Measurements from ENCODE around the gene EFCAB5. TPM values are rescaled to one million over a fixed set of nuclear protein-coding genes. Genes with fewer than 3 reads are reported as not detected.

EFCAB5 gene
- total RNA-seq, 2 donors from 2014 or later, result not detected

- Mint-ChIP-seq H3K27me3 (ENCODE audit: insufficient read depth) (peaks cover 1% of the 10 kb centered on the region), H3K9me3 (peaks cover 25% of the 10 kb centered on the region), H3K27ac (no peak overlapping the region), H3K4me1 (no peaks in the 10 kb centered on the region), H3K36me3 (ENCODE audit: low read depth) (no peaks in the 10 kb centered on the region), H3K4me3 (no peak overlapping the region)
- no peak for DNase-seq
- no peaks in the 10 kb centered on the region for H3K4me1 ChIP-seq (ENCODE audit: control insufficient read depth, insufficient read depth, low read length)
- no peaks in the 10 kb centered on the region for H3K36me3 ChIP-seq (ENCODE audit: control insufficient read depth, insufficient read depth, low read length)
- no peak overlapping the region for H3K9ac ChIP-seq (ENCODE audit: extremely low read depth, low read length, poor library complexity, severe bottlenecking)
- TF ChIP-seq CTCF (conservative IDR thresholded peaks at IDR 0.05), result no peak
- no peaks in the 10 kb centered on the region for H3K27me3 ChIP-seq (ENCODE audit: control insufficient read depth, insufficient read depth, low read length, poor library complexity, severe bottlenecking)
- WGBS, 2 experiments (ENCODE audit: insufficient coverage in 1 of 2, insufficient read length in 1 of 2), result 92 to 93% methylated on average over 2 to 4 of the region's 4 CpGs
- H3K27ac ChIP-seq (ENCODE audit: low read depth, low read length), result no peak overlapping the region
- peaks cover 13% of the 10 kb centered on the region for H3K9me3 ChIP-seq (ENCODE audit: control insufficient read depth, low read length)
- H3K4me3 ChIP-seq (ENCODE audit: low read length), result no peak overlapping the region
Measured at GRCh38 chr17:29958947-29959657, 17.7 kb downstream of the EFCAB5 start.

- Histone ChIP-seq H3K36me3 (ENCODE audit: control insufficient read depth, insufficient read depth, low read length) (no peaks in the 10 kb centered on the region), H3K27ac (ENCODE audit: low read depth, low read length) (no peak overlapping the region), H3K4me3 (ENCODE audit: low read length) (no peak overlapping the region), H3K9ac (ENCODE audit: extremely low read depth, low read length, poor library complexity, severe bottlenecking) (no peak overlapping the region), H3K4me1 (ENCODE audit: control insufficient read depth, insufficient read depth, low read length) (no peaks in the 10 kb centered on the region), H3K27me3 (ENCODE audit: control insufficient read depth, insufficient read depth, low read length, poor library complexity, severe bottlenecking) (no peaks in the 10 kb centered on the region), H3K9me3 (ENCODE audit: control insufficient read depth, low read length) (peaks cover 6% of the 10 kb centered on the region)
- no peak for TF ChIP-seq CTCF (conservative IDR thresholded peaks at IDR 0.05)
- H3K9me3 Mint-ChIP-seq, result peaks cover 22% of the 10 kb centered on the region
- H3K27ac Mint-ChIP-seq, result peak overlapping the region; percentile 37
- H3K4me1 Mint-ChIP-seq, result no peaks in the 10 kb centered on the region
- peaks cover 3% of the 10 kb centered on the region for H3K27me3 Mint-ChIP-seq (ENCODE audit: insufficient read depth)
- no peak overlapping the region for H3K4me3 Mint-ChIP-seq
- H3K36me3 Mint-ChIP-seq (ENCODE audit: low read depth), result no peaks in the 10 kb centered on the region
- WGBS, 2 experiments (ENCODE audit: insufficient coverage in 1 of 2, insufficient read length in 1 of 2), result 82 to 94% methylated on average over 2 to 4 of the region's 4 CpGs
- no peak for DNase-seq
Measured at GRCh38 chr17:29959658-29960337, 18.4 kb downstream of the EFCAB5 start.

GRCh38 chr17:29962656-29963055 lies 21.2 kb downstream of the EFCAB5 start:
- peaks cover 12% of the 10 kb centered on the region for H3K9me3 Mint-ChIP-seq
- WGBS, 2 experiments (ENCODE audit: insufficient coverage in 1 of 2, insufficient read length in 1 of 2), result 100% methylated on average over 1 of the region's 2 CpGs
- no peaks in the 10 kb centered on the region for H3K4me1 Mint-ChIP-seq
- Histone ChIP-seq H3K4me1 (ENCODE audit: control insufficient read depth, insufficient read depth, low read length) (no peaks in the 10 kb centered on the region), H3K9me3 (ENCODE audit: control insufficient read depth, low read length) (no peaks in the 10 kb centered on the region), H3K9ac (ENCODE audit: extremely low read depth, low read length, poor library complexity, severe bottlenecking) (no peak overlapping the region), H3K27ac (ENCODE audit: low read depth, low read length) (no peak overlapping the region), H3K27me3 (ENCODE audit: control insufficient read depth, insufficient read depth, low read length, poor library complexity, severe bottlenecking) (no peaks in the 10 kb centered on the region), H3K36me3 (ENCODE audit: control insufficient read depth, insufficient read depth, low read length) (no peaks in the 10 kb centered on the region), H3K4me3 (ENCODE audit: low read length) (no peak overlapping the region)
- no peak for DNase-seq
- no peaks in the 10 kb centered on the region for H3K36me3 Mint-ChIP-seq (ENCODE audit: low read depth)
- peaks cover 6% of the 10 kb centered on the region for H3K27me3 Mint-ChIP-seq (ENCODE audit: insufficient read depth)
- H3K27ac Mint-ChIP-seq, result no peak overlapping the region
- no peak for TF ChIP-seq CTCF (conservative IDR thresholded peaks at IDR 0.05)
- H3K4me3 Mint-ChIP-seq, result no peak overlapping the region
